SK-N-SH (cell line): ENCODE data around the gene CFAP107. TPM values are rescaled to one million over a fixed set of nuclear protein-coding genes. Genes with fewer than 3 reads are reported as not detected.

ENCODE experiments used
- CTCF ChIA-PET: fragments of 300-600, 350-600 bp; formaldehyde crosslinking; extraction: SDS; loops from one replicate; lab custom pipeline; 2021; lab: Yijun Ruan, JAX
- POLR2A ChIA-PET: fragments of 350-600 bp; sonication (Branson Sonifier 250); formaldehyde crosslinking; extraction: SDS; loops from one replicate; lab custom pipeline; 2020; ENCODE audit warnings: antibody characterized with exemption, inconsistent platforms; lab: Yijun Ruan, JAX
- DNase-seq: peaks from one replicate; pipeline ENCODE4 v3.0.0; 2012
- H2AFZ ChIP-seq: fragments of 200-600 bp; sonication (generic); 2 replicates; pipeline ENCODE4 v1.8.1; 2016; ENCODE audit warnings: antibody characterized with exemption, mild to moderate bottlenecking, low read depth
- H3F3A ChIP-seq: fragments of 200-600 bp; sonication (generic); replicated peaks from 2 replicates; pipeline ENCODE3; 2016; ENCODE audit warnings: antibody characterized with exemption, mild to moderate bottlenecking; ENCODE audit not compliant: insufficient read depth
- H3K27ac ChIP-seq, 2 experiments: fragments of 200-500 bp in 1 of 2; fragments of 200-600 bp in 1 of 2; sonication (Bioruptor generic) in 1 of 2; sonication (generic), shearing (Covaris generic) in 1 of 2; 2 replicates each; pipeline versions ENCODE4 v1.5.1 to v1.6.1; 2014 to 2016; ENCODE audit warnings: low read depth in 2 of 2, inconsistent platforms in 1 of 2, low read length in 1 of 2, mild to moderate bottlenecking in 1 of 2, mixed read lengths in 1 of 2
- H3K27me3 ChIP-seq: fragments of 200-600 bp; sonication (generic), shearing (Covaris generic); 2 replicates; pipeline ENCODE4 v1.6.1; 2016; ENCODE audit warnings: mixed run types; ENCODE audit not compliant: insufficient read depth
- H3K36me3 ChIP-seq, 2 experiments: fragments of 200-500 bp in 1 of 2; fragments of 200-600 bp in 1 of 2; sonication (Bioruptor generic) in 1 of 2; sonication (generic) in 1 of 2; replicated peaks in 1 of 2; 2 replicates each; pipeline versions ENCODE3 to v1.5.1; 2014 to 2016; ENCODE audit warnings: low read length in 1 of 2, mild to moderate bottlenecking in 1 of 2; ENCODE audit not compliant: insufficient read depth in 2 of 2, control insufficient read depth in 1 of 2
- H3K4me1 ChIP-seq, 2 experiments: fragments of 200-500 bp in 1 of 2; fragments of 200-600 bp in 1 of 2; sonication (Bioruptor generic) in 1 of 2; sonication (generic), shearing (Covaris generic) in 1 of 2; 2 replicates each; pipeline versions ENCODE4 v1.5.1 to v1.6.1; 2014 to 2016; ENCODE audit warnings: low read depth in 1 of 2, low read length in 1 of 2, mixed run types in 1 of 2; ENCODE audit not compliant: insufficient read depth in 2 of 2, control insufficient read depth in 1 of 2
- H3K4me2 ChIP-seq: fragments of 200-600 bp; sonication (generic), shearing (Covaris generic); 2 replicates; pipeline ENCODE4 v1.6.1; 2017; ENCODE audit warnings: mixed run types
- H3K4me3 ChIP-seq, 2 experiments: fragments of 200-500 bp in 1 of 2; fragments of 200-600 bp in 1 of 2; sonication (Bioruptor generic) in 1 of 2; sonication (generic), shearing (Covaris generic) in 1 of 2; 2 replicates each; pipeline versions ENCODE4 v1.5.1 to v1.8.1; 2014 to 2016; ENCODE audit warnings: low read depth in 2 of 2, inconsistent platforms in 1 of 2, low read length in 1 of 2, mild to moderate bottlenecking in 1 of 2, mixed read lengths in 1 of 2, moderate library complexity in 1 of 2
- H3K79me2 ChIP-seq: fragments of 200-600 bp; sonication (generic); 2 replicates; pipeline ENCODE4 v1.8.1; 2017; ENCODE audit warnings: mild to moderate bottlenecking; ENCODE audit not compliant: insufficient read depth
- H3K9ac ChIP-seq: fragments of 200-600 bp; sonication (generic); 2 replicates; pipeline ENCODE4 v1.6.1; 2017; ENCODE audit warnings: mixed run types
- H3K9me2 ChIP-seq: fragments of 200-600 bp; sonication (generic); 2 replicates; pipeline ENCODE4 v1.6.1; 2017; ENCODE audit warnings: mixed run types
- H3K9me3 ChIP-seq: fragments of 200-600 bp; sonication (generic); 2 replicates; pipeline ENCODE4 v1.6.1; 2017; ENCODE audit warnings: mixed run types, mild to moderate bottlenecking, moderate library complexity
- H4K20me1 ChIP-seq: fragments of 200-600 bp; sonication (generic); 2 replicates; pipeline ENCODE4 v1.6.1; 2017; ENCODE audit warnings: mild to moderate bottlenecking, mixed run types; ENCODE audit not compliant: insufficient read depth
- CHD2 ChIP-seq: fragments of 150-350 bp; IDR thresholded peaks from 2 replicates; pipeline ENCODE4 v1.6.1; 2018; ENCODE audit warnings: low read length; ENCODE audit not compliant: partially characterized antibody
- ELF1 ChIP-seq: IDR thresholded peaks from 2 replicates; pipeline ENCODE4 v1.4.0; 2012
- EZH2phosphoT487 ChIP-seq: fragments of 200-600 bp; sonication (generic); IDR thresholded peaks from 2 replicates; pipeline ENCODE4 v1.6.1; 2017; ENCODE audit warnings: low read depth, mixed run types, mild to moderate bottlenecking, antibody characterized with exemption, moderate library complexity, borderline replicate concordance
- FOSL2 ChIP-seq: IDR thresholded peaks from 2 replicates; pipeline ENCODE4 v1.4.0; 2012; ENCODE audit warnings: low read depth, mild to moderate bottlenecking, moderate library complexity, borderline replicate concordance
- FOXM1 ChIP-seq: IDR thresholded peaks from 2 replicates; pipeline ENCODE4 v1.4.0; 2012; ENCODE audit warnings: low read depth, mild to moderate bottlenecking
- GABPA ChIP-seq: IDR thresholded peaks from 2 replicates; pipeline ENCODE4 v1.4.0; 2012; ENCODE audit warnings: low read depth, mild to moderate bottlenecking
- GATA2 ChIP-seq: sonication (generic); formaldehyde crosslinking; IDR thresholded peaks from 2 replicates; pipeline ENCODE4 v1.5.0; 2020; ENCODE audit warnings: mild to moderate bottlenecking, missing genetic modification reagents
- MAX ChIP-seq: IDR thresholded peaks from 2 replicates; pipeline ENCODE4 v1.4.0; 2012; ENCODE audit warnings: low read depth
- MXI1 ChIP-seq: IDR thresholded peaks from 2 replicates; pipeline ENCODE4 v1.6.1; 2012; ENCODE audit warnings: mild to moderate bottlenecking, low read depth, low read length, improper control_type of control experiment
- NFIC ChIP-seq: IDR thresholded peaks from 2 replicates; pipeline ENCODE4 v1.4.0; 2012; ENCODE audit warnings: borderline replicate concordance
- POLR2AphosphoS5 ChIP-seq: IDR thresholded peaks from 2 replicates; pipeline ENCODE4 v1.6.1; 2012; ENCODE audit warnings: low read depth, low read length
- RAD21 ChIP-seq: IDR thresholded peaks from 2 replicates; pipeline ENCODE4 v1.6.1; 2012; ENCODE audit warnings: mild to moderate bottlenecking, low read length
- REST ChIP-seq: IDR thresholded peaks from 2 replicates; pipeline ENCODE4 v1.6.1; 2012; ENCODE audit warnings: mild to moderate bottlenecking, low read depth, low read length, moderate library complexity
- SIN3A ChIP-seq: IDR thresholded peaks from 2 replicates; pipeline ENCODE4 v1.6.1; 2012; ENCODE audit warnings: low read depth, mild to moderate bottlenecking, low read length, moderate library complexity, borderline replicate concordance
- SMC3 ChIP-seq: IDR thresholded peaks from 2 replicates; pipeline ENCODE4 v1.6.1; 2012; ENCODE audit warnings: low read depth, low read length, improper control_type of control experiment
- TAF1 ChIP-seq: IDR thresholded peaks from 2 replicates; pipeline ENCODE4 v1.6.1; 2012; ENCODE audit warnings: low read depth, mild to moderate bottlenecking, low read length, moderate library complexity, borderline replicate concordance
- TEAD4 ChIP-seq: IDR thresholded peaks from 2 replicates; pipeline ENCODE4 v1.4.0; 2012; ENCODE audit warnings: mild to moderate bottlenecking, borderline replicate concordance; ENCODE audit not compliant: insufficient read depth
- YY1 ChIP-seq: IDR thresholded peaks from 2 replicates; pipeline ENCODE4 v1.4.0; 2012; ENCODE audit warnings: low read depth, mild to moderate bottlenecking
- WGBS: methylation state at CpG from one replicate; pipeline ENCODE4 v1.1.6; 2017; ENCODE audit warnings: low lambda C conversion rate; 5-methylcytosine and 5-hydroxymethylcytosine counted together
- polyA plus RNA-seq, 3 experiments: library from polyadenylated mRNA; depleted of rRNA; stranded (reverse); fragments of >200 nt; gene quantifications; 2 replicates each; pipeline ENCODE4 v1.2.3, GENCODE V29; 2012
- TF ChIP-seq, protein P1 (sequence below): fragments of 150-350 bp; IDR thresholded peaks from 2 replicates; pipeline ENCODE4 v1.6.1; 2017; ENCODE audit warnings: antibody characterized with exemption, low read length, low read depth, borderline replicate concordance

Gene CFAP107
- polyA plus RNA-seq, 1 of the 3 experiments (the other 2 are of a cell fraction), result not detected

DNA sequence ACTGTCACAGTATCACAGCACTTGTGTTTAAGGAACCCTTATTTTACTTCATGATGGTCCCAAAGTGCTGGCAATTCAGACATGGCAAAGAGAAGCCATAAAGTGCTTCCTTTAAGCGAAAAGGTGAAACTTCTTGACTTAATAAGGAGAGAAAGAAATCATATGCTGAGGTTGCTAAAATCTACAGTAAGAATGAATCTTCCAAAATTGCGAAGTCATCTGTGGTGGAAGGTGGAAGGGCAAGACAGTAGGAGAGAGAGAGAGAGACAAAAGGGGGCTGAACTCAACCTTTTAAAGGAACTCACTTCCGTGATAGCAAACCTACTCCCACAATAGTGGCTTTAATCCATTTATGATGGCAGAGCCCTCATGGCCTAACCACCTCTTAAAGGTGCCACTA, 49.3 kb upstream of the CFAP107 start:
- H3K4me1 ChIP-seq, result no peaks in the 10 kb centered on the region
- H2AFZ ChIP-seq, result no peak overlapping the region
- no peak for DNase-seq
- no peaks in the 10 kb centered on the region for H3K36me3 ChIP-seq
- no peaks in the 10 kb centered on the region for H3K9me2 ChIP-seq
- H3K4me2 ChIP-seq, result no peak overlapping the region
- no peaks in the 10 kb centered on the region for H3K79me2 ChIP-seq
- CTCF ChIA-PET, result no interaction called here
- no peaks in the 10 kb centered on the region for H3K9me3 ChIP-seq
- no peaks in the 10 kb centered on the region for H3F3A ChIP-seq
- no peak for TF ChIP-seq SMC3
- TF ChIP-seq GATA2 (CRISPR knock-in tag), result no peak
- no peak for TF ChIP-seq FOXM1
- TF ChIP-seq YY1, result no peak
- TF ChIP-seq EZH2phosphoT487, result no peak
- TF ChIP-seq NFIC, result no peak
- TF ChIP-seq MXI1, result no peak
- no peak for TF ChIP-seq TEAD4
- no peak for TF ChIP-seq CHD2
- no peak for TF ChIP-seq RAD21
- TF ChIP-seq SIN3A, result no peak
- TF ChIP-seq, protein P1, sequence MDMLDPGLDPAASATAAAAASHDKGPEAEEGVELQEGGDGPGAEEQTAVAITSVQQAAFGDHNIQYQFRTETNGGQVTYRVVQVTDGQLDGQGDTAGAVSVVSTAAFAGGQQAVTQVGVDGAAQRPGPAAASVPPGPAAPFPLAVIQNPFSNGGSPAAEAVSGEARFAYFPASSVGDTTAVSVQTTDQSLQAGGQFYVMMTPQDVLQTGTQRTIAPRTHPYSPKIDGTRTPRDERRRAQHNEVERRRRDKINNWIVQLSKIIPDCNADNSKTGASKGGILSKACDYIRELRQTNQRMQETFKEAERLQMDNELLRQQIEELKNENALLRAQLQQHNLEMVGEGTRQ, result no peak
- TF ChIP-seq MAX, result no peak
- no peak for TF ChIP-seq GABPA
- no peak for TF ChIP-seq REST
- TF ChIP-seq ELF1, result no peak
- TF ChIP-seq FOSL2, result no peak
- TF ChIP-seq TAF1, result no peak
- no peak for TF ChIP-seq POLR2AphosphoS5
- WGBS, result 25% methylated on average over 3 of the region's 3 CpGs
- no peak overlapping the region for H3K9ac ChIP-seq
- POLR2A ChIA-PET, result no interaction called here
- no peak overlapping the region for H3K27ac ChIP-seq
- H3K27me3 ChIP-seq, result no peaks in the 10 kb centered on the region; the same call in 1 of the 2 replicates
- no peak overlapping the region for H3K4me3 ChIP-seq
- no peaks in the 10 kb centered on the region for H4K20me1 ChIP-seq
